Erythroblast (primary cell): ENCODE data around the gene MPRIP.

ENCODE experiments used
- GATA1 ChIP-seq: IDR thresholded peaks from 2 replicates; pipeline ENCODE4 v1.6.1; 2011; ENCODE audit warnings: low read depth, mild to moderate bottlenecking, control low read depth, low read length, moderate library complexity
- POLR2A ChIP-seq: IDR thresholded peaks from 2 replicates; pipeline ENCODE4 v1.6.1; 2011; ENCODE audit warnings: mild to moderate bottlenecking, low read length

- TF ChIP-seq POLR2A, result no peak
- TF ChIP-seq GATA1, result no peak
Observed at GRCh38 chr17:17017343-17018014, 24.8 kb upstream of the MPRIP start.
